Measurements from ENCODE around the gene PPM1H.

The PPM1H gene

DNA sequence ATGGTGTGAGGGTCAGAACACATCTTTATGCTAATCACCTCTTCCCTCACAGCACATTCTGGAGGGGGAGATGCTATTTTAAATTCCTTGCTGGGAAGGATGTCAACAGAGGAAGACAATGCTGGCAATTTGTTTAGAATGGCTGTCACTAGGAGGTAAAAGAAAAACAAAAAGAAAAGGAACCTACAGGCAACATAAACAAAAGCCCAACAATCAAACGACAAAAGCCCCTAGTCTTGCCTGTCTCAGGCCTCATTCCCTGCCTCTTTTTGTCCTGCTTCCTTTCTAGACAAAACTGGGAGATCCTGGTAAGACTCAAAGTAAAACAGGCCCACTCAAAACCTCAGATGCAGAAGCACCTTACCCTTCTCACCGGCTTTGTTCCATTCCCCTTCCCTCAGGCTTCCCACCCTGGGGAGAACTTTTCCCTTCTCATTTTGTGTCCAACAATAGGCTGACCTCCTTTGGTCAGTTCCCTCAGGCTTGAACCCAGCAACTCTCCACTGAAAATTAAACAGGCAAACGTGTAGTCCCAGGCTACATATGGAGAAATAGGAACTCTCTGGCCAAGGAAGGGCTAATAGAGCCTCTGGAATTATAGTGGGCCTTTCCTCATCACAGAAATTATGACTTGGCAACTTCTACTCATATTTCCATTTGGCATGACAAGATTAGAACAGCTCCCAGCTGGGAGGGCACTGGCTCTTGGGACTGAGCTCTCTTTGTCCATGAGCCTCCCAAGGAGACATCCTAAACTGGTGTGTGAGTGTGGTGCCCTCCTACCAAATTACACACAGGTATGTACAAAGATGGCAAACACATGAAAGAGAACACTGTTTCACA, 275.3 kb downstream of the PPM1H start:
- in situ Hi-C loops (cut with HindIII; ENCODE audit: low sequenced_read_pairs), result loop anchor here (5.0 kb wide), 1 partner anchor 33 kb away; no protein-coding TSS in a partner anchor

DNA sequence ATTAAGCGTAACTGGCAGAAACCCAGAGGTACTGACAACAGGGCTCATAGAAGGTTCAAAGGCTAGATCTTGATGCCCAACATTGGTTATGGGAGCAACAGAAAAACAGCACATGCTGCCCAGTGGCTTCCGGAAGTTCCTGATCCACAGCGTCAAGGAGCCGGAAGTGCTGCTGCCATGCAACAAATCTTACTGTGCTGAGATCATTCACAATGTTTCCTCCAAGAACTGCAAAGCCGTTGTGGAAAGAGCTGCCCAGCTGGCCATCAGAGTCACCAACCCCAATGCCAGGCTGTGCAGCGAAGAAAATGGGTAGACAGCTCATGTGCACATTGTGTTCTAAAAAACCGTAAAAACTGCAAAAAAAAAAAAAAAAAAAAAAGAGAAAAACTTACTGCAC, 276.0 kb downstream of the PPM1H start:
- in situ Hi-C loops (cut with HindIII; ENCODE audit: low sequenced_read_pairs), result loop anchor here (5.0 kb wide), 1 partner anchor 33 kb away; no protein-coding TSS in a partner anchor

DNA sequence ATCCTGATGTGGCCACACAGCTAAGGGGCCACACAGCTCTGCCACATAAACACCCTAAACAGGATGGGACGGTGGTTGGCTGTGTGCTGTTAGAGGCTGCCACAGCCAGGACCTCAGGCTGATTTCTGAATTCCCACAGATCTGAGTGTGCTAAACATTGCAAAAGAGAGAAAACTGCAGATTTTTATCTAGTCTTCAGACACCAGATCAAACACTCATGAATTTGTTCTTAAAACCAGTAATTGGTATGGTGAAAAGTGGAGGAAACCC, 277.7 kb downstream of the PPM1H start:
- in situ Hi-C loops (cut with HindIII; ENCODE audit: low sequenced_read_pairs), result loop anchor here (5.0 kb wide), 1 partner anchor 35 kb away; no protein-coding TSS in a partner anchor

DNA sequence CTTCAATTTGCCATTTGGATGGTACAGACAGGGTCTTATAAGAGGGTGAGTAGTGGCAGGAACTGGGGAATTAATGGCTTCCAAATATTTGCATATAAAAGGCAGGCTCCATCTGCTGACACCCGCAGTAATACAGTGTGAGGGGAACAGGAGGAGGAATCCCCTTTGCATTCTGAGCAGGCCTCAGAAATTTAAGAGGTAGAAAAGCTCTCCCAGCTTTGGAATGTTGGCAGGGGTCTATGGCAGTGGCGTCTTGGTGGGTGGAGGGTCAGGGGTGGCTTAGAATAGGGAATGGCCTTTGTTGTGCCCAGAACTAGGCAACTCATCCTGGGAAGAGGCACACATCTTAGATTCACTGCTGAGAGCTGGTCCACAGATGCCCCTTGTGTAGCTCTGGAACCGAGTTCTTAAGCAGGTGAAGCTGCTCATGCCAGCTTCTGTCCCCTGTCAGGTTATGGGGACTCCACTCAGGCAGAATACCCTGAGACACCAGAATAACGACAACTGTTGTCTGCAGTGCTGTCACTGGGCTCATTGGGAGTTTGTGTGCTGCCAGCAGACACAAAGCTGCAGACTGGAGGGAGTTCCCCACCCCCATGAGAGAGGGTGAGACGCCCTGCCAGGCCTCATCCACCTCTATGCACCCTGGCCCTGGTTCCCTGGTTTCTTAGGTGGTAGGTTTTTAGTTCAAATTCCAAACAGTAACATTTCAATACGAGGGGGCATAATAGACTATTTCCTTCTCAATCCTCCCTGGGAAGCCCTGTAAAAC, 278.2 kb downstream of the PPM1H start:
- in situ Hi-C loops (cut with HindIII; ENCODE audit: low sequenced_read_pairs), result loop anchor here (5.0 kb wide), 1 partner anchor 36 kb away; no protein-coding TSS in a partner anchor

DNA sequence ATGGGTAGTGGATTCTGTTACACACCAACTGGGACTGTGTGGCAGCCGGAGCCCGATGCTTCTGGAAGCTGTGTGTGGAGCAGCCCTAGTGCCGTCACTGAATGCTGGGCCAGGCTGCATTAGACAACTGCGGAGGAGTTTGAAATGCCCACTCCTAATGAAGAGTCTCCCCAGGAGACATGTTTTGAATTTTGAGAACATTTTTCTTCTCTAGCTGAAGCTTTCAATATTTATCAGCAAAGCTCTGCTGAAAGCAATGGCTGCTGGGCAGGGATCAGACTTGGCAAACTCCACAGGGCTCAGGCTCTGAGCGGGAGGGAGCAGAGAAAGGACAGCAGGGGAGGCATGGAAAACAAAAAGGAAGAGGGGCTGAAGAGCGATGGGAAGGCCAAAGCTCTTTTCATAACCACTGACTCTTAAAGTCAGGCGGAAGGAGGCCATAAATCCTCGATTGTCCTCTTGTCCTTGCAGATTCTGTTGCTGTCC, 279.2 kb downstream of the PPM1H start:
- in situ Hi-C loops (cut with HindIII; ENCODE audit: low sequenced_read_pairs), result loop anchor here (5.0 kb wide), 1 partner anchor 37 kb away; no protein-coding TSS in a partner anchor

DNA sequence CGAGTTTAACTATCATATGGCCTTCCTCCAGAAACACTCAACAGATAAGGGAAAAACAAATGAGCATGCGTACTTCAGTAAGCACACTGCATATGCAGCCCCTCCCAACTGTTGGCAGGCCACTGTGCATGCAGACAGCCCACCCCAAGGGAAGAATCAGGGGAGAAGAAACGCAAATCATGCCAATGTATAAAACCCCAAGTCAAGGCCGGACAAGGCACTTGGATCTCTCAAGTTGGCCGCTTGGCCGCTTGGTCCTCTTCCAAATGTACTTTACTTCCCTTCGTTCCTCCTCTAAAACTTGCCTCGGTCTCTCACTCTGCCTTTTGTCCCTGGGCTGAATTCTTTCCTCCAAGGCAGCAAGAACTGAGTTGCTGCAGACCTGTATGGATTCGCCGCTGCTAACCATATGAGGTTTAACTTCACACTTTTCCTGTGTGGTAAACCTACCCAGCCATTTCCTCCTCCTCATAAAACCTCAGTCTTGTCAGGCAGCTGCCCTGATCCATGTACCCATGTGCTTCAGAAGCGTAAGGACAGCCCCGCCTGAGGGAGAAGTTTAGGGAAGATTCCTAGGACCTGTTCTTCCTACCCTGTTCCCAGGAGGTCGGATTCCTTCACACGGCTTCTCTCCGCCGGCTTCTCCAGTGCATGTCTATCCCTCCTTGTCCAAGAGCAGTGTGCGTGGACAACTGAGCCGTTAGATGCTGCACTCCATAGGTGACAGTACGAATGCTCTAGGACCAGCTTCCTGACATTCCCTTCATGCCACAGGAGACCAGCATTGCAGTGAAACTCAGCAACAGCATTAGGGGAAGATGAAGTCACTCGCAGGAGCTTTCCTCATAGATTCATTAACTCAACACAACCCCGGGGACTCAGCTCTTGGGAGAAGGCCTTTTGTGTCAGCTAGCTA, 280.4 kb downstream of the PPM1H start:
- in situ Hi-C loops (cut with HindIII; ENCODE audit: low sequenced_read_pairs), result loop anchor here (5.0 kb wide), 1 partner anchor 38 kb away; no protein-coding TSS in a partner anchor

DNA sequence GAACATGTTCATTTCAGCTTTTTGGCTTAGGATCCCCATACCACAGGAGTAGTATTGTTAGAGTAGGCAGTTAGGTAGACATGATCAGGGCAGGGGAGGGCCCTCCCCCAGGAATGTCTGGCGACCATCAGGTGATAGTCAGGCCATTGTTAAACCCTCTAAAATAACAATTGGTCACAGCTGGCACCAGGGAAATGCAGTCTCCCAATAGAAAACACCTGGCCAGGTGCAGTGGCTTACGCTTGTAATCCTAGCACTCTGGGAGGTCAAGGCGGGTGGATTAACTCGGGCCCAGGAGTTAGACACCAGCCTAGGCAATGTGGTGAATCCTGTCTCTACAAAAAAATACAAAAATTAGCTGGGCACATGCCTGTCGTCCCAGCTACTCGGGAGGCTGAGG, 281.2 kb downstream of the PPM1H start:
- in situ Hi-C loops (cut with HindIII; ENCODE audit: low sequenced_read_pairs), result no loop called here

DNA sequence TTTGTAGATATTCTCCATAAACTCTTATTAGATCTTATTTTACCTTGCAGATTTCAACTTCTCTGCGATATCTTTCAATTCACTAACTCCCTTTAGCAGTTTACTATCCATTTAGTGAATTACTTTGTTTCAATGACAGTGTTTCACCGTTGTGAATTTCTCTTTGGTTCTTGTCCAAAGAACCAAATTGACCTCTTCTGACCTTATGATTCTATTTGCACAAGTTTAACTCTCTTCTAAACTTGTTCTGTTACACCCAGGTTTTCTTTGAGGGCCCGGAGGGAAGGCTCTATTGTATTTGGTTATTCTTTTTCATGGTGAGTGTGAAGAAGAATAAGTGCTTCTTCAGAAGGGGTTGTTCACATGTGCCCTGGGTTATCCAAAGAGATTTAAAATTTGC, 281.6 kb downstream of the PPM1H start:
- in situ Hi-C loops (cut with HindIII; ENCODE audit: low sequenced_read_pairs), result no loop called here

DNA sequence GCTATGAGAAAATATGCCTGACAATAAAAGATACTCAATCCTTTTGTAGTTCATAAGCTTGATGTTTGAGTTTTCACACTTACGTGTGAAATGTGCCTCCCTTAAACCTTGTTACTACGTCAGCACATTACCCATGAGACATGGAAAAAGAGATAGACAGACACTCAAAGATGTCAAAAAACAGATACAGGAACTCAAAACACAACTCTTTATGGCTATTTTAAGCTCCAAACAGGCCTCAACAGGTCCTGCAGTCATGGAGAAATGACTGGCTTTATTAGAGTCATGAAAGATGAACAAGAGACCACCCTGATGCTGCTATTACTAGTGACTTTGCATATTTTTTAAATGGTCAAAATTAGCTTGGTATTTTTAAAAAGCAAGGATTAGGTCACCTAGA, 283.8 kb downstream of the PPM1H start:
- in situ Hi-C loops (cut with HindIII; ENCODE audit: low sequenced_read_pairs), result no loop called here

DNA sequence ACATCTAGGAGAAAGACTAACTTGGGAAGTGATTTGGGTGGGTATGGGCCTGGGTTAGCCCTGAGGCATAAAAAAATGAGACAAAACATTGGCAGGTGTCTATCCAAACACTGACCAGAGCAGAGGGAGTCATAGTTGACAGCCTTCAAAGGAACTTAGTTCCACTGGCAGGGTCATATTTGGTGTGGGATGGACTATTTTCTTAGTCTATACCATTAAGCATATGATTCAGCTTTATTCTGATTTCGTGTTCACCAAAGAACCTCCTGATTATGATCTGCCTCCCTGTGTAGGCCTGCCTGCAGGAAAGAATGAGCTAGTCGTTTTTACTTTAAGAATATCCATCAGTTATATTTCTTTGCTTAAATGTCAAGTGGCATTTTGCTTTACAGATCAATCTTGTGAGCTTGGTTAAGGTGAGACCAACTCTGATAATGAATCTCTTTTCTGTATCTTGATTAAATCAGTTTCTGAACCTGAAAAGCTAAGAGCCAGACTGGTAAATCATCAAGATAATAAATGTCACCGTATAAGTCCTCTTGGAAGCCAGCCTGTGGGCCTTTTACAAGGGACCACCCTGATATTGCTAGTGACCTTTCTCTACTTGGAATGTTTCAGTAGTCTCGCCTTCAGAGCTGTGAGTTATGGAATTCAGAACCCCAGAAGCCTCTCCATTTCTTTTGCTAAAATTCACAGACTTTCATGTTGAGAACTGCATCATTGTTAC, 285.4 kb downstream of the PPM1H start:
- in situ Hi-C loops (cut with HindIII; ENCODE audit: low sequenced_read_pairs), result no loop called here

DNA sequence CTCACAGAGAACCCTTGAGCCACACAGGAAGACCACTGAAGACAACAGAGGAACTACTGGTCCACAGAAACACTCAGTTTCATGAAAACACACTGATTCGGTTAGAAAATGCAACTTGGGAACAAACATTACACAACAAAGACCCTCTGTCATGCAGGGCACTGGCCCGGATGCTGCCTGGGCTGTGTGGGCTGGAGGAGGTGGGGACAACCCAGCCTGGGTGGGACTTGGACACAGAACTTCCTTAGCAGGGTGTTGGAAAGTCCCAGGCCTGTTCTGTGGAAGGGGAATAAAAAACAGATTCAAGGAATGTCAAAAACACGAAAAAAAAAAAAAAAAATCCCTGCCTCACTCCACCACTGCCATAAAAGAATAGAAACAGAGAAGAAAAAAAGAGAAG, 287.4 kb downstream of the PPM1H start:
- in situ Hi-C loops (cut with HindIII; ENCODE audit: low sequenced_read_pairs), result no loop called here

DNA sequence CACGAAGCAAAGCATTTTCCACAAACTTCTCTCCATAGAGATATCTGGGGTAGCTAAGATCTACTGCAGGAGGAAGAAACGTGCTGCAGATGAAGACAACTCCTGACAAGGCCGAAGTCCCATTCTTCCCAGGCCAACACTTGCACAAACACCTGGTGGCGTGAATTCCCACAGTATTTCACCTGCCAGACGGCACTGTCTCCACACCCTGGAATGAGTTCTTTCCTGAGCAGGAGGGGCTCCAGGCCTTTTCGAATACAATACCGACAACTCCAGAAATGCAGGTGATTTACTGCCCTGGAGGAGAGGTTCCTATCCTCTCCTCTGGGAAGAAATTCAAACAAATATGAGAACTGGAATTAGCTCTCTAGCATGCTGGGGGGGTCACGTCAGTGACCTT, 288.4 kb downstream of the PPM1H start:
- in situ Hi-C loops (cut with HindIII; ENCODE audit: low sequenced_read_pairs), result no loop called here

DNA sequence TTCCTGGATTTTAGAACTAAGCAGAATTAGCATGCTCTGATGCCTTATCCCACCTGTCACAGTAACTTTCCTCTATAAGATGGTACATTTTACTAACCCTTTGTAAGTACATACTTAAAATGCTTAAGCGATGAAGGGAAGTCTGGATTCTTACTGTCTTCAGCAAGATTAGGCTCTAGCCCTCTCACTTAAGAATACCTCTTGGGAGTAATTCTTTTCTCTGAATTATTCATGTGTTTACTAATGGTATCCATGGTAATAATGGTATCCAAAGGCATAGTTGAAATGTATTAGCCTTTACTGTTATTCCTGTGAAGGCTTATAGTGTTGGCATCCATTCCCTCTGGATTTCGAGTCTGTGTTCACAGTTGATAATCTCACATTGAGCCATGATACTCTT, 291.5 kb downstream of the PPM1H start:
- in situ Hi-C loops (cut with HindIII; ENCODE audit: low sequenced_read_pairs), result no loop called here

DNA sequence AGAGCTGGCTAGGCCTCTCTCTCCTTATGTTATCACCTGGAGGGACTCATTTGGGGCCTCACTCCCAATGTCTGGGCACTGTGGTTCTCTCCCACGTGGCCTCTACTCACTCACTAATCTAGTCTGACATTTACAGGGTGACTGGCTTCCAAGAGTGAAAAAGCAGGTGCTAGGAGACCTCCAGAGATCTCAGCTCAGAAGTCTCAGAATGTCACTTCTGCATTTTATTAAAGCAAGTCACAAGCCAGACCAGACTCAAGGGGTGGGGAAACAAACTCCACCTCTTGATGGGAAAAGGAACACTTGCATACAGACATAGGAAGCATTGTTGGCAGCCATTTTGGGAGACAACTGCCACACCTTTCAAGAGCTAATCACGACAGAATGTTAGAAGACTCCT, 292.5 kb downstream of the PPM1H start:
- in situ Hi-C loops (cut with HindIII; ENCODE audit: low sequenced_read_pairs), result no loop called here

DNA sequence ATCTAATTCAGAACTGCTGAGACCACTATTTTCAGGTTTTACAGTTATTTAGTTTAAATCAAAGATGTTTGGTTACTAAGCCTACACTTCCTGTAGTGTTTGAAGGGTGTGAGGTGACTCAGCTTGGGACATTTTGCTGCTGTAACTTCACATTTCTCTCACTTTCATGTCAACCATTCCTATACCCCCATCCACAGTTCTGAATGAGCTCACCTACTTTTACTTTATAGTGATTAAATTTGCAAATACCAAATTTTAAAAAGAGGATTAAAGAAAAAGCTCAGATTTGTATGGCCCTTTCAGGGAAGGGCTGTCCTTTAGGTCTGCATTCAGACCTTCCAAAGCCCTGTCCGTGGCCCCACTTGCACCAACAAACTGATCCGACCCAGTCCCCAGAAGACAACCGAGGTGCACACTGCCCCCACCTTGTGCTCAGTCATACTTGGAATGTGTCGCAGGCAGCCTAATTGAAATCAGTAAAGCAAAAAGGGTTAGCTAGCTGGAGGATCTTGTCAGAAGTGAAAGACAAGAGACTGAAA, 294.0 kb downstream of the PPM1H start:
- in situ Hi-C loops (cut with HindIII; ENCODE audit: low sequenced_read_pairs), result no loop called here

DNA sequence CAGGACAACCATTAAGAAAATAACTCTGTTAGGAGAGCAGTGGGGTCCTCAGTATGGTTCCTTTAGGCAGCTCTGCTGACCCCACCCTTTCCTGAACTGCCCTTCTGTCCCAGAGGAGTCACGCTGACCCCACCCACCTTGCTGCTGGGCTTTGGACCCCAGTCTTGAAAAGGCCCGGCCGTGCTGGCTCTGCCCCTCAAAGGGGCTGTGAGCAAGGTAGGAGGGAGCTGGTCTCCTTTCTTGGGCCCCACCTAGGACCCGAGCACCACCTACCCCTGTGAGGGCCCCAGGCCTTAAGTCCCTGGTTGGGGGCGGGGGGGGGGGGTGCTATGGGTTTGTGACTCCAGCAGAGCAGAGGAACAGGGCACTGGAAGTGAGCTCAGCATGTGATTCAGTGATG, 297.3 kb downstream of the PPM1H start:
- in situ Hi-C loops (cut with HindIII; ENCODE audit: low sequenced_read_pairs), result no loop called here

DNA sequence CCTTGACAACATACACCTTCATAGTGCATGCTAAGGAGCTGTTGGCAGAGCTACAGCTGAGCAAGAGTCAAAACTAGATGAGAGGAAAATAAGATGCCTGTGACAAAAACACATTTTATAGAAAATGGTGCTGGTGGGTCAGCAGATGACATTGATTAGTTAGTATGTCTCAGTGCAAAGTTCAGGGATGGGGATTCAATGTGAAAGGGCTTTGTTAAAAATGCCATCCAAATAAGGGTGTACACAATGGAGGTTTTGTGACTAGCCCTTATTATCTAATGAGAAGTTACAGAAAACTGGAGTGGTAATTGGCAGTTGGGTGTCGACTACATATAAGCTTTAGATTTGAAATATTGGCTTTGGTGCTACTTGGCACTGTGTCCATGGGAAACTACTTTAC, 299.3 kb downstream of the PPM1H start:
- in situ Hi-C loops (cut with HindIII; ENCODE audit: low sequenced_read_pairs), result no loop called here

DNA sequence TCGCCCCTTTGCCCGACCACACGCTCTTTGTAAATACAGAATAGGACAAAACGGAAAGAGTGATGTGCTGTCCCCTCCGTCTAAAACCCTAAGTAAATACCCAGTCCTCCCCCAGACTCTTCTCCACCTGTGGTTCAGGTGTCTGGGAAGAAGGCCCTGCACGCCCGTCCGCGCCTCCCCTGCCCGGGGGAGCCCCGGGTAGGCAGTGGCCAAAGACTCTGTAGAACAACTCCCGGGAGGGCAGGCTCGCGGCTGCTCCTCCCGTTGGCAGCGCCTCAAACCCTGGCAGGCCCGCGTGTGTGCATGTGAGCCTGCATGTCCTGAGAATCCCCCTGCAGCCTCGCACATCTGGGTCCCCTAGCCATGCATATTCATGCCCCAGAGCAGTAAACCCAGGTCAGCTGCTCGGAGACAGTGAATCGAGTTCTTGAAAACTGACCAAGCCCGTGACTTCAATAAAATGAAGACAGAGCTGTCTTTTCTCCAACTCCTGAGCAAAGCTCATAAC, 302.5 kb downstream of the PPM1H start:
- in situ Hi-C loops (cut with HindIII; ENCODE audit: low sequenced_read_pairs), result no loop called here

DNA sequence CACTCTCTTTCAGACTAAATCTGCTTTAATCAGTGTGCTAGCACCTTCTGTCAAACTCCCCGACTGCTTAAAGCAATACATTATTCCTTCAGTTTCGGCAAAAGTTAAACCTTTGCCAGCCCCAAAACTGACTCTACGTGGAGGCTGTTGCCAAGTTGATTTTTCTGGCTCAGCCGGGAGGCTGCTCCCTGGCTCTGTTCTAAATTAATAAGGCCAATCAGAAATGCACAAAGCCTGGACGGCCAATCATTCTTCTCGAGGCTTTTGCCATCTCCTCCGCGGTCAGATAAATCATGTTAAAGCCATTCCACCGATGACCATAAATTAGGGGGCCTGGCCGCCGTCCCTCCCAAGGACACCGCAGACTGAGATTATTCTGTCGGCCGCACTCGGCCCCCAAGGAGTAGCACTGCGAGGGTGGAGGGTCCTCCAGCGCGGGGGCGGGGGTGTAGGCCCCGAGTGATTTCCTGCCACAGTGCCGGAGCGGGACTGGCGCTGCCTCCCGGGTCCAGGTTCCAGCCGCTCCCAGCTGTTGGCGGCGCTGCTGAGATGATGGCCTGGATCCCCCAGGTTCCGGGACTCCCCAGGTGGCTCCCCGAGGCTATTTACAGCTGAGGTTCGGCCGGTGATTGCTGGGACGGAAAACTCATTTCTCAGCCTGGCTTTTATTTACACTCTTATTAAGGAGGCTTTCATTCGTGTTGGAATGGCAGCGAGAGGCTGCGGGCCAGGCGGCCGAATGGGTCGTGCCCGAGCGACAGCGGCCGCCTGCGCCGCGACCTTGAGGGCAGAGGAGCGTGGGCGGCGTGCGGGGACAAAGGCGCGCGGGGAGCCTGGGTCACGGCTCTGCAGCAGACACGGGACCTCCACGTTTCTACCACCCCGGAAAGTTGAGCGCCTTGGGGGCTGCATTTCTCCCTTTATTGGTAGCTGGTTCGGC, 303.2 kb downstream of the PPM1H start:
- in situ Hi-C loops (cut with HindIII; ENCODE audit: low sequenced_read_pairs), result no loop called here
